Astrocyte of the cerebellum (primary cell): Measurements from ENCODE around the gene ATP2B3.

ENCODE experiments used
- DNase-seq: peaks from one replicate; pipeline ENCODE4 v3.0.0-alpha.2; 2011; ENCODE audit warnings: low read depth
- H3K4me3 ChIP-seq: 2 replicates; pipeline ENCODE4 v1.5.1; 2011; ENCODE audit warnings: mild to moderate bottlenecking, low read depth, low read length, moderate library complexity
- CTCF ChIP-seq: IDR thresholded peaks from 2 replicates; pipeline ENCODE4 v1.5.1; 2012; ENCODE audit warnings: low read length, low read depth, moderate library complexity, mild to moderate bottlenecking; ENCODE audit errors: missing control alignments
- in situ Hi-C: cut with HindIII; loops from 2 replicates; pipeline ENCODE4 v1.10.0; 2017; ENCODE audit warnings: low sequenced_read_pairs

The ATP2B3 gene

GRCh38 chrX:153564047-153564606 is 46.7 kb downstream of the ATP2B3 start:
- TF ChIP-seq CTCF = no peak
- H3K4me3 ChIP-seq = no peak overlapping the region
- DNase-seq = no peak
- in situ Hi-C loops = no loop called here

GRCh38 chrX:153565996-153566580 is 48.6 kb downstream of the ATP2B3 start:
- in situ Hi-C loops = no loop called here
- H3K4me3 ChIP-seq = no peak overlapping the region
- TF ChIP-seq CTCF = no peak
- no peak for DNase-seq

GRCh38 chrX:153568451-153569011 is 51.1 kb downstream of the ATP2B3 start:
- no peak overlapping the region for H3K4me3 ChIP-seq
- TF ChIP-seq CTCF = no peak
- in situ Hi-C loops = no loop called here
- no peak for DNase-seq

GRCh38 chrX:153569475-153569874 is 52.0 kb downstream of the ATP2B3 start:
- no peak for TF ChIP-seq CTCF
- in situ Hi-C loops = no loop called here
- H3K4me3 ChIP-seq = no peak overlapping the region
- DNase-seq = no peak

GRCh38 chrX:153571534-153571908 is 54.1 kb downstream of the ATP2B3 start:
- no peak for TF ChIP-seq CTCF
- in situ Hi-C loops = no loop called here
- no peak for DNase-seq
- H3K4me3 ChIP-seq = no peak overlapping the region

GRCh38 chrX:153572601-153573000 is 55.2 kb downstream of the ATP2B3 start:
- in situ Hi-C loops = no loop called here
- no peak overlapping the region for H3K4me3 ChIP-seq
- TF ChIP-seq CTCF = no peak
- DNase-seq = no peak
